Heart left ventricle (tissue), 13 donors: Measurements from ENCODE around the gene SCP2.

ENCODE experiments used
- POLR2A ChIP-seq, 2 donors: fragments of 450-650 bp; IDR thresholded peaks; one replicate each; pipeline ENCODE4 v1.6.1; 2017; ENCODE audit warnings: antibody characterized with exemption in 2 of 2, mild to moderate bottlenecking in 2 of 2, moderate library complexity in 2 of 2
- TF ChIP-seq, protein P1 (sequence below), 12 donors: fragments of 200-600 bp; sonication (generic) in 4 of 12; IDR thresholded peaks; one replicate each; pipeline versions ENCODE4 v1.5.0 to v1.8.0; 2018 to 2022; ENCODE audit warnings: antibody characterized with exemption in 12 of 12, mild to moderate bottlenecking in 5 of 12
- donor health status: ischemic (EF 13 %, LVEDD 7.1; RV severe dilation, severe dysfunction).
- donor health status: DM: no; HTN: yes; CAD: no.
- donor health status: DM: no; HTN: no; CAD: no.
- donor health status: ischemic (EF 25% LVEDD 6.9; RV normal size, moderate dysfunction).
- donor health status: ischemic (EF 25% LVEDD 5.7; RV mildly dilated, moderate dysfunction).
- donor health status: ischemic (EF 35%, LVEDD 5.7; RV mildly dilated, moderate dysfunction).
- donor health status: nonischemic (EF 11% LVEDD 7.7; RV severe dilation, severe dysfunction).
- donor health status: DM: yes; HTN: yes; CAD: no.
- donor health status: PGD.
- donor health status: ischemic (EF 29% LVEDD 5.4; RV normal size, mild dysfunction).
- donor health status: nonischemic (EF 23%, LVEDD 6.1; RV moderate dilation, normal function).

DNA sequence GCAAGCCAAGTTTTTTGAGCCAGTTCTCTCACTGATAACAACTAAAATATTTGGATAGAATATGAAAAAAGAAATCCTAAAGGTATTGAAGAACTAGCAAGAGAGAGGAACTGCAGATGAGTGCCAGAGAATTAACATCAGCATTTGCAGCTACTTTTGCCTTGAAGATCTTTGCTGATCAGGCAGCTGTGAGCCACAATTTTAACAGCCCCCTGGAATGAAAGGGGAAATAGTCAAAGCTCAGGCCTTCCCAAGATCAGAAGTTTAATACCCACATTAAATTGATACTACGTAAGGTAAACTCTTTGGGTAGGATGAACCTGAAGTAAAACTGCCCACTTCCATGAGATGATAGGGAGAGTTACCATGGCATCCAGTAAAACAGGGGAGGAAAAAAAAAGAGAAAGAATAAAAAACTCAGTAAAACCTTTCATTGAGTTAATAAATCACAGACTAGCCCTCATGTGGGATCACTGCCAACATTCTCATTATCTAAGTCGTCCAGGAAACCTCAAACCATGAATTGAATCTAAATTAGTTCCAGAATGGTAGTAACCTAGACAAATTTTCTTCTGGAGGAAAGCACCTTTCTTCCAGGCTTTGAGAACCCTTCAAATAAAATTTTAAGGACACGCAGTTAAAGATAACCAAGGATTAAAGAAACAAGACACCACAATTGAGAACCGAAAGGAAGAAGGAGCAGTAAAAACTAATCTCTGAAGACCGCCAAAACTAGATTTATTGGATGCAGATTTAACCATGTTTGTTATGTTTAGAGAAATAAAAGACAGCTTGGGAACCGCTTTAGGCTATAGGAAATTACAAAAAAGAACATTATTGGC lies 28.3 kb downstream of the SCP2 start:
- TF ChIP-seq, protein P1, sequence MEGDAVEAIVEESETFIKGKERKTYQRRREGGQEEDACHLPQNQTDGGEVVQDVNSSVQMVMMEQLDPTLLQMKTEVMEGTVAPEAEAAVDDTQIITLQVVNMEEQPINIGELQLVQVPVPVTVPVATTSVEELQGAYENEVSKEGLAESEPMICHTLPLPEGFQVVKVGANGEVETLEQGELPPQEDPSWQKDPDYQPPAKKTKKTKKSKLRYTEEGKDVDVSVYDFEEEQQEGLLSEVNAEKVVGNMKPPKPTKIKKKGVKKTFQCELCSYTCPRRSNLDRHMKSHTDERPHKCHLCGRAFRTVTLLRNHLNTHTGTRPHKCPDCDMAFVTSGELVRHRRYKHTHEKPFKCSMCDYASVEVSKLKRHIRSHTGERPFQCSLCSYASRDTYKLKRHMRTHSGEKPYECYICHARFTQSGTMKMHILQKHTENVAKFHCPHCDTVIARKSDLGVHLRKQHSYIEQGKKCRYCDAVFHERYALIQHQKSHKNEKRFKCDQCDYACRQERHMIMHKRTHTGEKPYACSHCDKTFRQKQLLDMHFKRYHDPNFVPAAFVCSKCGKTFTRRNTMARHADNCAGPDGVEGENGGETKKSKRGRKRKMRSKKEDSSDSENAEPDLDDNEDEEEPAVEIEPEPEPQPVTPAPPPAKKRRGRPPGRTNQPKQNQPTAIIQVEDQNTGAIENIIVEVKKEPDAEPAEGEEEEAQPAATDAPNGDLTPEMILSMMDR (IDR thresholded peaks at IDR 0.05): no peak
- no peak for TF ChIP-seq POLR2A (IDR thresholded peaks at IDR 0.05)
